Cortex of kidney (tissue), 1 donor: ENCODE data around the gene TLK2.
"Not testable (repeated sequence)": the region's sequence is repeated elsewhere in the genome, so short reads cannot be mapped to it uniquely, and the experiment has no call there.

Experiments
- DNase-seq: peaks from one replicate; lab custom pipeline; 2025; lab: John Stamatoyannopoulos, UW

The TLK2 gene

GRCh38 chr17:62478424-62478879 lies at the start of gene TLK2:
Gene TLK2, plus strand, starts transcription at chr17:62478825. Its CDS starts 2,301 bp downstream, at chr17:62481126.
- no peak for DNase-seq

DNA sequence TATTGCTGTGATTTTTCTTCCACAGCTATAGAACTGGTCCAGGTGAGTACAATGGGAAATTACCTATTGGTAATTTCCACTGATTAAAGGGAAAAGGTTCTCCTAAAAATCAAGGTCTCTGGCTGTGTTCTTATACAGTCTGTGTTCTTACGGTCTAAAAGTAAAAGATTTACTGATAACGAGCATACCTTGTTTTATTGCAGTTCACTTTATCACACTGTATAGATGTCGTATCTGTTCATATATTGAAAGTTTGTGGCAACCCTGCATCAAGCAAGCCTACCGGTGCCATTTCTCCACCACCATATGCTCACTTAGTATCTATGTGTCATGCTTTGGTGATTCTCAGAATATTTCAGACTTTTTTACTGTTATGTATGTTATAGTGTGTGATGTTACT lies 43.4 kb upstream of the TLK2 start:
- DNase-seq = not testable (repeated sequence)

DNA sequence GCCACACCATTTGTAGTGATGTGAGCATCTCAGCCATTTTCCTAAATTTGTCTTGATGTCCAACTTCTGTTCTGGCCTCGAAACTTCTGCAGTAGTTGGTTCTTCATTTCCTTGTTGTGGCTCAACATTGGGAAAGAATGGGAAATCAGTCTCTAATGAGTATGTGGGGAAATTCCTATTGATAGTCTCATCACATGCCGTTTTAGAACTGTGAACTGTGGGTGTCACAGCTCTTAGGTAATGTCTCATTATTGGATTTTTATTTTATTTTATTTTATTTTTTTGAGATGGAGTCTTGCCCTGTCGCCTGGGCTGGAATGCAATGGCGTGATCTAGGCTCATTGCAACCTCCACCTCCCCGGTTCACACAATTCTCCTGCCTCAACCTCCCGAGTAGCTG lies 37.4 kb upstream of the TLK2 start:
- not testable (repeated sequence) for DNase-seq

- no peak for DNase-seq
Observed at GRCh38 chr17:62444063-62444462, 34.6 kb upstream of the TLK2 start.

- DNase-seq = not testable (repeated sequence)
Observed at GRCh38 chr17:62445791-62446190, 32.8 kb upstream of the TLK2 start.

DNA sequence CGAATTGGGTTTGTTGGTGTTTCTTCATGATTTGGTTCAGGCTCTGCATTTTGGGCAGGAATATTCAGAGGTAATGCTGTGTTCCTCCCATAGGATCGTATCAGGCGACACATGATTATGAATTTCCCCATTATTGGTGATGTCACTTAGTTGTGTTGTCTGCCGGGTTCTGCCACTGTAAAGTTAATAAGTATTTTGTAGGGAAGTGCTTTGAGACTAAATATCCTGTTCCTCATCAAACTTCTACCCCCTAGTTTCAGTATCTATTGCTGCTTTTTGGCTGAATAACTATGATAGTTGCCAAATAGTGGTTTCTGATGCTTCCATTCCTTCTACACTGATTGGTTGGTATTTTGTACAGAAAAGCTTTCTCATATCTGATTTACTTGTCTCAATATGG lies 26.4 kb upstream of the TLK2 start:
- DNase-seq = not testable (repeated sequence)

DNA sequence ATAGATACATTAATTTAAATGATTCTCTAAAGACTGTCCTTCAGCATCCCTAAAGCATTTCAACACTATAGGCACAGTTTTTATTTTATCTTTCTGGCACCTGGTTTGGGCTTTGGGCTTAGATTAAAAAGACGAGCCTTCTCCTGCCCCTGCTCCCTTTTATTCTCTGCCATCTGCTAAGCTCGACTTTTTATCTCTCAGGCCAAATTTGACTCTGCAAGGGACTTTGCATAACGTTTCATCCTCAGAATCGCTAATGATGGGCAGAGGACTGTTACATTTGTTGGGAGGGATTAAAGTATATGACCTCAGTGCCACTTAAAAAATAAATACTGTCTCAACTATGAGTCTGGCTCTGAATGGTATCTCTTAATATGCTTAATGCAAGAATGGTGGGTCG lies 25.6 kb upstream of the TLK2 start:
- DNase-seq = not testable (repeated sequence)

GRCh38 chr17:62453656-62454055 lies 25.0 kb upstream of the TLK2 start:
- DNase-seq = not testable (repeated sequence)

DNA sequence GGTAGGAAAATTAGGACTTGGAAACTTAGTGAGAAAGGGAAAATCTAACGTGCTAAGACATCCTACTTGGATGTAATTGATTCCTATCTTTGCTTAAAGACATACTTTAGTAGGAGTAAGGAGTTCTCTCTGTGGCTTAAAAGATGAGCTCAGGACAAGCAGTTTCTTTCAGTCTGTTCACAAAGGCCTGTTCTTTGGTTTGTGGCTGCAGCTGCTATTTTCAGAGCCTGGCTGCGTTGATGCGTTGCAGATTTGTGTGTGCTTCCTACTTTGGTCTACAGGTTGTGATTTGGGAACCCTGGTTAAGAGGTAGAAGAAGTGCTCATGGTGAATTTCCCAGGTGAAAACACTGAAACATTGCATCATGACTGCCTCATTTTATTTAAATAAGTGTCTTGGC lies 24.5 kb upstream of the TLK2 start:
- DNase-seq = not testable (repeated sequence)

DNA sequence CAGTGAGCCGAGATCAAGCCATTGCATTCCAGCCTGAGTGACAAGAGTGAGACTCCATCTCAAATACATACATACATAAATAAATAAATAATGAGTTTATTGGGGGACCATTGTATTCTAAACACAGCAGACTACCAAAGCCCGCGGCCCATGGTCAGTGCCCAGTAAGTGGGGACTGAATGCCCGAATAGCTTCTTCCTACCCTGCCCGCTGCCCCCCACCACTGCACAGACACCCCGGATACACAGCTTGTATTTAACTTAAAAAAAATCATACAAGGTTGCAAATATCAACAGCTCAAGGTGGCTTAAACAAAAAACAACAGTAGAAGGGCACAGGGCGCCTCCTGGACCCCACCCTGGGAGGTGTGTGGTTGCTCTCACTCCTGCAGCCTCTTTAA lies 22.6 kb upstream of the TLK2 start:
- no peak for DNase-seq

DNA sequence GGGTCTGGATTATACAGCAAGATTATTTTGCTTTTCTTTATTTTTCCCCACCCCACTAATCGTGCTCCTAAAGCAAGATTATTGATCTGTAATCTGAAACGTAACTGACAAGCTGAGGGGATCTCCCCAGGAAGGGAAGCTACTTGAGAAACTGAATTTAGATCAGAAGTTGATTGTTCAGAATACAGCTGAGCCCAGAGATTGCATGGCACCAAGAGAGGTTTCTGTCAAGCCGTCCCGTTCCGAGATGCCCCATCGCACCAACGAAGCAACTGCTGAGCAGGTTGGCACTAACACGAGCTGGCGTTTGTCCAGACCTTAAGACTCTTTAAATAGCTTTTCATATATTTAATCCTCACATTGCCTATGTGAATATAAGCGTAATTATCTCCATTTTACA lies 20.1 kb upstream of the TLK2 start:
- not testable (repeated sequence) for DNase-seq

- not testable (repeated sequence) for DNase-seq
Observed at GRCh38 chr17:62464422-62464821, 14.2 kb upstream of the TLK2 start.

- DNase-seq = not testable (repeated sequence)
Observed at GRCh38 chr17:62465271-62465670, 13.4 kb upstream of the TLK2 start.

DNA sequence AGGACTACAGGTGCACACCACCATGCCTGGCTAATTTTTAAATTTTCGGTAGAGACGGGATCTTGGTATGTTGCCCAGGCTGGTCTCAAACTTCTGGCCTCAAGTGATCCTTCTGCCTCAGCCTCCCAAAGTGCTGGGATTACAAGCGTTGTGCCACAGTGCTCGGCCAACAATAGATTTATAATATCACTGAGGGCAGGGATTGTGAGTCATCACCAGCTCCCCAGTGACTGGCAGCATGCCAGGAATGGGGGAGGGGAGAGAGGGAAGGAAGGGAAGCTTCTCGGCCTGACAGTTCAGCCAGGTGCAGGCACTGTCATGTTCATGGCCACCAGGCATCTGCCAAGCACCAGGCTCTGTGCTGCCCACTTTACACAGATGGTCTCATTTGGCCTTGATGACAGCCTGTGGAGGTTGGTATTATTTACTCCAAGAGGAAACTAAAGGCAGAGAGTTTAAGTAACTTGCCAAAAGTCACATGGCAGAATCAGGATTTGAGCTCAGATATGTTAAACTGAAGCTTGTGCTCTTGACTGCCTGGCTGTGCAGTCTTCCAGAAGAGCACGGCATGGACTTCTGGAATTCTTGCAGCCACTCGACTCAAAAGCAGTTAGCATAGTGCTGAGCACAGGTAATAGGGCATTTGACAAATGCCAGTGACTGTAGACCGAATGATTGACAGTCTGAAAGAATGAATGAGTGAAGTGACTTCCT lies 7.8 kb upstream of the TLK2 start:
- not testable (repeated sequence) for DNase-seq

- DNase-seq = not testable (repeated sequence)
Observed at GRCh38 chr17:62471380-62471880, 7.2 kb upstream of the TLK2 start.

- DNase-seq = not testable (repeated sequence)
Observed at GRCh38 chr17:62473030-62473982, 5.3 kb upstream of the TLK2 start.

DNA sequence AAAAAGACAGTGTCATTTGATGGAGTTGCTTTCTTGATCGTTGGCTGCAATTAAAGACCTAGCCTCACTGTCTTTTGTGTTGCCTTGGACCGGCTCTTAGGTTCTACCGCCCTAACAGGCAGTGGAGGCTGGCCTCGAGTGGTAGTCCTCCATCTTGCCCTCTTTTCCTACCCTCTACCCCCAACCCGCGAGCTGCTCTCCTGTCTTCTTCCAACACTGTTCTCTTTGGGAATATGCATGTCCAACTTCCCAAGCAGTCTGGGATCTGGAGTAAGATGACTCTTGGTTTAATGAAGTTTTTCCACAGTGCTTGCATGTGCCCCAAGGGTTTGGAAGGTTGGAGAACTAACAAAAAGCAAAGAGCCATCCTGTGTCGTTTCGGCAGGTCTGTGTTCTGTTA lies 1.5 kb upstream of the TLK2 start:
- DNase-seq = not testable (repeated sequence)

GRCh38 chr17:62477718-62478408 lies 762 bp upstream of the TLK2 start:
- DNase-seq = not testable (repeated sequence)

GRCh38 chr17:62478880-62479638 lies 434 bp downstream of the TLK2 start:
- DNase-seq = not testable (repeated sequence)

DNA sequence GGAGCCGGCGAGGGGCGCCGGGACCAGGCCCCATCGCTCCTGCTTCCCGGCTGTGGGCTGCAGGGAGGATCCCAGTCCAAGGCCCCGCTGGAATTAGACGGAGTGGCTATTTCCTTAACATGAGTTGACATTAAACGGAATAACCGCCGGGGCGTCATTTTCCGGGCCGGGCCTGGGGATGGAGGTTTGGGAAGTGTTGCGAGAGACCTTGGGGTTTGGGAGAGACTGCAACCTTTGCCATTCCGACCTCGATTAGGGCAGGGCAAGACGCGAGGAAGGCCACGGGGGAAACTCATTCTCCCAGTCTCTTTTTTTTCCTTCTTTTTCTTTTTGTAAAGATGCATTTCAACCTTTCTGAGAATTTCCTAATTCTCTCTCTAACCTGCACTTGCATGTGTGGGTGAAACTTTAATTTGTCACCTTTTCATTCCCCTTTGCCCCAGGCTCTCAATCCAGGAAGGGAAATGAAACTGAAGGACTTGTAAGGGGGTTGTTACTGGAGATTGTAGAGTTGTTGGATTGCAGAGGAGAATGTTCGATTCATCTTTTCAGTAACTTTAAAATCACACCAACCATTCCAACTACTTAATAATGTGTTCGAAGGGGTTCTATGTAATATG lies 1.1 kb downstream of the TLK2 start:
- not testable (repeated sequence) for DNase-seq

DNA sequence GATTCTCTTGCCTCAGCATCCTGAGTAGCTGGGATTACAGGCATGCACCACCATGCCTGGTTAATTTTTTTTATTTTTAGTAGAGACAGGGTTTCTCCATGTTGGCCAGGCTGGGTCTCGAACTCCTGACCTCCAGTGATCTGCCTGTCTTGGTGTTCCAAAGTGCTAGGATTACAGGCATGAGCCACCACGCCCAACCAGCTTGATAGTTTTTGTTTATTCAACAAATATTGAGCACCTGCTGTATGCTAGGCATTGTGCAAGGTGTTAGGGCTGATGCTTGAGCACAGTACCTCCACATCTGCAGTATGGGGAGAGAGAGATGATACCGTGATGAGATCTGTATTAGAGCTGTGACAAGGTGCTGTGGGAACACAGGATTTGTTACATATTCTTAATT lies 3.9 kb downstream of the TLK2 start:
- not testable (repeated sequence) for DNase-seq
